Measurements from ENCODE around the gene ATP5F1E.

The ATP5F1E gene

DNA sequence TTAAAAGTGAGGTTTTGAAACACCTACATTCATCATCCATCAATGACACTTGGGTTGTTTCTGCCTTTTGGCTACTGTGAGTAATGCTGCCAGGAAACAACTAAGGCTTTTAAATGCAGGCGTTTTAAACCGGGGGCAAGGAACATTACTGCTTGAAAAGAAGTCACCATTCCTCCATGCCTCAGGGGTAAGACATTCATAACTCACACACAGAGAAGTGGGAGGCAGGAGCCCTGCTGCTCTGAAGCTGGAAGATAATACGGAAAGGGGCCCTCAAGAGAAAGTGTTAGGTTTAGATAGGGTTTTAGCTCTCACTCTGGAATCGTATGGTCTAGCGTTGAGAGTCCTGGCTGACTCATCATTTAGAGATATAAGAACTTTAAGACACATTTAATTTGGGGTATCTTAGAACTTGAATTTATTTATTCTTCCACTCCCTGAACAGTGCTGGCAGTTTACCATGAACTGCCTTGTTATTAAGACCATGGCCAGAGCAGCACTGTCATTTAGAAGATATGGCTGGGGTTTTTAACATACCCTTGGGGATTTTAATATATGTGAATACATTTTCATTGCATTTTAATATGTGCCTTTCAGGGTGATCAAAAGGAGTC is 11.1 kb downstream of the ATP5F1E start:
- DNase-seq: no peak

DNA sequence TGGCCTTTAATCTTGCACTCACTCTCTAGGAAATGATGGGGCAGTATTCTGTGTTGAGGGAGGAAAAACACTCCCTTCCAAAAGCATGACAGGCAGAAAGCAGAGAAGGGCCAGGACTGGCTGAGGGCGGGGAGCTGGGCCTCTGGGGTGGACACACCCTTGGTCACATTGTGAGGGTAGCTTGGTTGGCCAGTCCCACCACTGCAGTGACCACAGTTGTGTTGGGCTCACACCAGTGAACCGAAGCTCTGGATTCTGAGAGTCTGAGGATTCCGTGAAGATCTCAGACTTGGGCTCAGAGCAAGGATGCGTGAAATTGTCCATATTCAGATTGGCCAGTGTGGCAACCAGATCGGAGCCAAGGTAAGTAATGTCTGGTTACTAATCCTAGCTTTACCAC is 12.9 kb downstream of the ATP5F1E start, which contains the start of gene TUBB1:
TUBB1 (plus strand) TSS at position 213 of the 400 bp plus-strand sequence; CDS start at position 307, 94 bp downstream.
- DNase-seq: no peak
- H3K27ac ChIP-seq (ENCODE audit: low read length): no peak within 1 kb of the TSS
- no peaks in the 10 kb centered on the region for H3K4me1 ChIP-seq (ENCODE audit: insufficient read depth, low read length)
- no peak within 1 kb of the TSS for H3K4me3 ChIP-seq (ENCODE audit: low read depth in 1 of 2, low read length in 2 of 2)
- H3K79me2 ChIP-seq (ENCODE audit: insufficient read depth, low read length): peaks cover 7% of the 10 kb centered on the region; the same call in 1 of the 2 replicates
- no peak within 1 kb of the TSS for H3K4me2 ChIP-seq (ENCODE audit: insufficient read depth, low read length)
- TF ChIP-seq, protein P1, sequence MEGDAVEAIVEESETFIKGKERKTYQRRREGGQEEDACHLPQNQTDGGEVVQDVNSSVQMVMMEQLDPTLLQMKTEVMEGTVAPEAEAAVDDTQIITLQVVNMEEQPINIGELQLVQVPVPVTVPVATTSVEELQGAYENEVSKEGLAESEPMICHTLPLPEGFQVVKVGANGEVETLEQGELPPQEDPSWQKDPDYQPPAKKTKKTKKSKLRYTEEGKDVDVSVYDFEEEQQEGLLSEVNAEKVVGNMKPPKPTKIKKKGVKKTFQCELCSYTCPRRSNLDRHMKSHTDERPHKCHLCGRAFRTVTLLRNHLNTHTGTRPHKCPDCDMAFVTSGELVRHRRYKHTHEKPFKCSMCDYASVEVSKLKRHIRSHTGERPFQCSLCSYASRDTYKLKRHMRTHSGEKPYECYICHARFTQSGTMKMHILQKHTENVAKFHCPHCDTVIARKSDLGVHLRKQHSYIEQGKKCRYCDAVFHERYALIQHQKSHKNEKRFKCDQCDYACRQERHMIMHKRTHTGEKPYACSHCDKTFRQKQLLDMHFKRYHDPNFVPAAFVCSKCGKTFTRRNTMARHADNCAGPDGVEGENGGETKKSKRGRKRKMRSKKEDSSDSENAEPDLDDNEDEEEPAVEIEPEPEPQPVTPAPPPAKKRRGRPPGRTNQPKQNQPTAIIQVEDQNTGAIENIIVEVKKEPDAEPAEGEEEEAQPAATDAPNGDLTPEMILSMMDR (IDR thresholded peaks at IDR 0.05; ENCODE audit: borderline replicate concordance, extremely low read depth, low read length, poor library complexity, severe bottlenecking): no peak
- no peak for ATAC-seq (ENCODE audit: insufficient read depth, low read depth)
- peaks cover 32% of the 10 kb centered on the region for H4K20me1 ChIP-seq (ENCODE audit: insufficient read depth, low read length)
- H2AFZ ChIP-seq (ENCODE audit: low read depth, low read length): no peak within 1 kb of the TSS
- peaks cover 20% of the 10 kb centered on the region for H3K36me3 ChIP-seq (ENCODE audit: insufficient read depth, low read length)
- H3K9ac ChIP-seq (ENCODE audit: low read depth, low read length): no peak within 1 kb of the TSS
- H3K27me3 ChIP-seq (ENCODE audit: insufficient read depth, low read length, poor library complexity): no peaks in the 10 kb centered on the region
- H3K9me3 ChIP-seq (ENCODE audit: insufficient read depth, low read length, severe bottlenecking): no peaks in the 10 kb centered on the region

More for the DNA sequence above, 11.1 kb downstream of the ATP5F1E start:
- Histone ChIP-seq H3K4me3 (ENCODE audit: low read depth in 1 of 2, low read length in 2 of 2) (no peak overlapping the region), H3K9ac (ENCODE audit: low read depth, low read length) (no peak overlapping the region), H3K27ac (ENCODE audit: low read length) (no peak overlapping the region), H3K4me2 (ENCODE audit: insufficient read depth, low read length) (no peak overlapping the region), H3K4me1 (ENCODE audit: insufficient read depth, low read length) (no peaks in the 10 kb centered on the region), H3K36me3 (ENCODE audit: insufficient read depth, low read length) (peaks cover 39% of the 10 kb centered on the region), H3K27me3 (ENCODE audit: insufficient read depth, low read length, poor library complexity) (no peaks in the 10 kb centered on the region), H3K79me2 (ENCODE audit: insufficient read depth, low read length) (peaks cover 24% of the 10 kb centered on the region; the same call in 1 of the 2 replicates), H2AFZ (ENCODE audit: low read depth, low read length) (no peak overlapping the region), H3K9me3 (ENCODE audit: insufficient read depth, low read length, severe bottlenecking) (no peaks in the 10 kb centered on the region), H4K20me1 (ENCODE audit: insufficient read depth, low read length) (peaks cover 46% of the 10 kb centered on the region)
- TF ChIP-seq, protein P1 (IDR thresholded peaks at IDR 0.05; ENCODE audit: borderline replicate concordance, extremely low read depth, low read length, poor library complexity, severe bottlenecking): no peak
- no peak for TF ChIP-seq EZH2 (IDR thresholded peaks at IDR 0.05; ENCODE audit: borderline replicate concordance, low read depth, low read length, severe bottlenecking)
- ATAC-seq (ENCODE audit: insufficient read depth, low read depth): no peak

DNA sequence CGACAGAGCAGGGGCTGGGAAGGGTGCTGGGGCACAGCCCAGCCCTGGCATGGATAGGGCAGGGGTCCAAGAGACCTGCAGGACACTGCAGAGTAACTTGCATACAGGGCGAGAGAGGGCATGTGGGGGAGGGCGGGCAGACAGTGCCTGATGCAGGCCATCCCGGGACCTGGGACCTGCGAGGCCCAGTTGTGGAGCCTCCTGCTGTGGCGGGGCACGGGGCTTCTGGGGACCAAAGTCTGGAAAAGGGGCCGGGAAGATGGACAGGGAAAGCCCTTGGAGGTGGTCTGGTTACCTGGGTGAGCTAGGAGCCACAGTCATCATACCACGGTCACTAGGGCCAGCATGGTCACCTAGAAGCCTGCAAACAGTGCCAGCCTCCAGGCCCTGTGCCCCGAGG is 13.3 kb downstream of the ATP5F1E start:
- no peak for ATAC-seq (ENCODE audit: insufficient read depth, low read depth)
- H3K4me2 ChIP-seq (ENCODE audit: insufficient read depth, low read length): no peak overlapping the region
- H3K4me1 ChIP-seq (ENCODE audit: insufficient read depth, low read length): no peaks in the 10 kb centered on the region
- H3K4me3 ChIP-seq (ENCODE audit: low read depth in 1 of 2, low read length in 2 of 2): no peak overlapping the region
- no peak overlapping the region for H3K27ac ChIP-seq (ENCODE audit: low read length)
- peaks cover 3% of the 10 kb centered on the region; the same call in 1 of the 2 replicates for H3K79me2 ChIP-seq (ENCODE audit: insufficient read depth, low read length)
- peaks cover 28% of the 10 kb centered on the region for H4K20me1 ChIP-seq (ENCODE audit: insufficient read depth, low read length)
- no peaks in the 10 kb centered on the region for H3K9me3 ChIP-seq (ENCODE audit: insufficient read depth, low read length, severe bottlenecking)
- no peak overlapping the region for H2AFZ ChIP-seq (ENCODE audit: low read depth, low read length)
- TF ChIP-seq EZH2 (IDR thresholded peaks at IDR 0.05; ENCODE audit: borderline replicate concordance, low read depth, low read length, severe bottlenecking): no peak
- TF ChIP-seq, protein P1 (IDR thresholded peaks at IDR 0.05; ENCODE audit: borderline replicate concordance, extremely low read depth, low read length, poor library complexity, severe bottlenecking): no peak
- no peak for DNase-seq
- H3K9ac ChIP-seq (ENCODE audit: low read depth, low read length): no peak overlapping the region
- H3K27me3 ChIP-seq (ENCODE audit: insufficient read depth, low read length, poor library complexity): no peaks in the 10 kb centered on the region
- peaks cover 16% of the 10 kb centered on the region for H3K36me3 ChIP-seq (ENCODE audit: insufficient read depth, low read length)
